Smooth muscle cell (in vitro differentiated cells): Measurements from ENCODE around the gene FAM222B. TPM values are rescaled to one million over a fixed set of nuclear protein-coding genes. Genes with fewer than 3 reads are reported as not detected.

ENCODE experiments used
- DNase-seq: peaks from one replicate; lab custom pipeline; 2025; ENCODE audit not compliant: unreplicated experiment; lab: John Stamatoyannopoulos, UW
- H2AFZ ChIP-seq: fragments of 200-600 bp; sonication (generic); 2 replicates; pipeline ENCODE4 v1.6.0; 2016; ENCODE audit warnings: antibody characterized with exemption, low read depth, mild to moderate bottlenecking
- H3F3A ChIP-seq: fragments of 200-600 bp; sonication (generic); 2 replicates; pipeline ENCODE4 v1.6.0; 2017; ENCODE audit warnings: antibody characterized with exemption, low read depth
- H3K27ac ChIP-seq: fragments of 200-600 bp; sonication (generic); 2 replicates; pipeline ENCODE4 v1.5.1; 2016; ENCODE audit warnings: low read depth, mild to moderate bottlenecking
- H3K27me3 ChIP-seq: fragments of 200-600 bp; sonication (generic); 2 replicates; pipeline ENCODE4 v1.6.1; 2016; ENCODE audit warnings: low read depth, mild to moderate bottlenecking
- H3K36me3 ChIP-seq: fragments of 200-600 bp; sonication (generic); 2 replicates; pipeline ENCODE4 v1.5.1; 2016; ENCODE audit warnings: low read depth
- H3K4me1 ChIP-seq: fragments of 200-600 bp; sonication (generic); 2 replicates; pipeline ENCODE4 v1.5.1; 2016; ENCODE audit warnings: low read depth
- H3K4me2 ChIP-seq: fragments of 200-600 bp; sonication (generic); 2 replicates; pipeline ENCODE4 v1.6.0; 2016; ENCODE audit warnings: mild to moderate bottlenecking
- H3K4me3 ChIP-seq: fragments of 200-600 bp; sonication (generic); 2 replicates; pipeline ENCODE4 v1.5.1; 2016; ENCODE audit warnings: mild to moderate bottlenecking
- H3K79me2 ChIP-seq: fragments of 200-600 bp; sonication (generic); 2 replicates; pipeline ENCODE4 v1.6.0; 2016; ENCODE audit warnings: low read depth, mild to moderate bottlenecking
- H3K9ac ChIP-seq: fragments of 200-600 bp; sonication (generic); 2 replicates; pipeline ENCODE4 v1.6.0; 2016; ENCODE audit warnings: low read depth
- H3K9me3 ChIP-seq: fragments of 200-600 bp; sonication (generic); replicated peaks from 2 replicates; pipeline ENCODE4 v1.5.1; 2016; ENCODE audit warnings: low read depth
- H4K20me1 ChIP-seq: fragments of 200-600 bp; sonication (generic); 2 replicates; pipeline ENCODE4 v1.6.0; 2016; ENCODE audit warnings: low read depth
- CTCF ChIP-seq: fragments of 200-600 bp; sonication (generic); IDR thresholded peaks from 2 replicates; pipeline ENCODE4 v1.5.1; 2017; ENCODE audit warnings: borderline replicate concordance, mild to moderate bottlenecking, antibody characterized with exemption; ENCODE audit not compliant: insufficient read depth, poor library complexity, severe bottlenecking
- WGBS: methylation state at CpG from one replicate; pipeline ENCODE4 v1.1.7; 2016; ENCODE audit warnings: low lambda C conversion rate; 5-methylcytosine and 5-hydroxymethylcytosine counted together
- polyA plus RNA-seq: library from polyadenylated mRNA; unstranded; fragments of >200 nt; fragmentation: Nextera tagmentation; extraction: Ambion mirVana; gene quantifications from 2 replicates; pipeline ENCODE4 v1.2.1, GENCODE V29; 2016
- total RNA-seq: library from RNA; depleted of rRNA; stranded (reverse); fragments of >200 nt; gene quantifications from 2 replicates; pipeline ENCODE4 v1.2.3, GENCODE V29; 2014

Gene FAM222B
- total and polyA plus RNA-seq, 2 experiments from 2014 or later = 20.5 to 28.0 TPM

GRCh38 chr17:28873839-28874238 is 31.2 kb upstream of the FAM222B start:
- Histone ChIP-seq H3K36me3 (no peaks in the 10 kb centered on the region), H2AFZ (no peak overlapping the region), H3K4me3 (no peak overlapping the region), H3K79me2 (no peaks in the 10 kb centered on the region), H3K27ac (no peak overlapping the region), H3F3A (peaks cover 5% of the 10 kb centered on the region), H3K27me3 (no peaks in the 10 kb centered on the region), H3K9ac (no peak overlapping the region), H3K4me2 (no peak overlapping the region), H3K4me1 (no peaks in the 10 kb centered on the region), H3K9me3 (no peaks in the 10 kb centered on the region), H4K20me1 (no peaks in the 10 kb centered on the region)
- no peak for TF ChIP-seq CTCF
- no peak for DNase-seq
- WGBS = 94% methylated on average over 7 of the region's 7 CpGs

GRCh38 chr17:28871056-28871579 is 28.5 kb upstream of the FAM222B start:
- Histone ChIP-seq H3K27me3 (no peaks in the 10 kb centered on the region), H3K9ac (no peak overlapping the region), H4K20me1 (no peaks in the 10 kb centered on the region), H2AFZ (no peak overlapping the region), H3F3A (peaks cover 5% of the 10 kb centered on the region), H3K4me2 (no peak overlapping the region), H3K4me3 (no peak overlapping the region), H3K9me3 (no peaks in the 10 kb centered on the region), H3K4me1 (no peaks in the 10 kb centered on the region), H3K27ac (no peak overlapping the region), H3K79me2 (no peaks in the 10 kb centered on the region), H3K36me3 (no peaks in the 10 kb centered on the region)
- TF ChIP-seq CTCF = no peak
- DNase-seq = no peak
- WGBS = 86% methylated on average over 6 of the region's 6 CpGs

- no peak overlapping the region for H2AFZ ChIP-seq
- WGBS = 93% methylated on average over 7 of the region's 7 CpGs
- H3K9me3 ChIP-seq = no peaks in the 10 kb centered on the region
- peaks cover 5% of the 10 kb centered on the region for H3F3A ChIP-seq
- TF ChIP-seq CTCF = no peak
- H3K27me3 ChIP-seq = no peaks in the 10 kb centered on the region
- H3K9ac ChIP-seq = no peak overlapping the region
- no peaks in the 10 kb centered on the region for H4K20me1 ChIP-seq
- no peak for DNase-seq
- no peaks in the 10 kb centered on the region for H3K36me3 ChIP-seq
- H3K4me2 ChIP-seq = no peak overlapping the region
- H3K79me2 ChIP-seq = no peaks in the 10 kb centered on the region
- no peak overlapping the region for H3K4me3 ChIP-seq
- H3K27ac ChIP-seq = no peak overlapping the region
- no peaks in the 10 kb centered on the region for H3K4me1 ChIP-seq
Measured at GRCh38 chr17:28867276-28867675, 24.7 kb upstream of the FAM222B start.
